ENCODE data around the gene ASPHD1. TPM values are rescaled to one million over a fixed set of nuclear protein-coding genes. Genes with fewer than 3 reads are reported as not detected.

Gene ASPHD1
- total RNA-seq, 4 donors from 2014 or later = 0.90 to 5.7 (median 3.9) TPM

DNA sequence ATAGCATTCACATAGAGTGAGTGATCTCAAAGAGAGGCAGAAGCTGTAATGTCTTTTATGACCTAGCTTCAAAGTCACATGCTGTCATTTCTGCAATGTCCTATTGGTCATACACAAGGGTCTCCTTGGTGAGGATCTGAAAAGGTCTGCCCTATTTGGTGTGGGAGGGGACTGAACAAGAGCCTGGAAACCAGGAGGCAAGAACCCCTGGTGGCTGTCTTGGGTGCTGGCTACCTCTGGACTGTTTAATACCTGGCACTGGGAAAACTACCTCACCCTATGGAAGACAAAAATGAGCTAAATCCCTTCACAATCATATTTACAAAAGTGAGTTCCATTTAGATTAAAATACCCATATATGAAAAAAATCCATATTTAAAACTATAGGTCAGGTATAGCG, 16.7 kb downstream of the ASPHD1 start:
- H3K9me3 ChIP-seq = no peaks in the 10 kb centered on the region
- peaks cover 0 to 1% (median 0%) of the 10 kb centered on the region in 4 donors for H3K4me1 ChIP-seq
- no peaks in the 10 kb centered on the region for H3K27me3 ChIP-seq
- TF ChIP-seq, protein P1, sequence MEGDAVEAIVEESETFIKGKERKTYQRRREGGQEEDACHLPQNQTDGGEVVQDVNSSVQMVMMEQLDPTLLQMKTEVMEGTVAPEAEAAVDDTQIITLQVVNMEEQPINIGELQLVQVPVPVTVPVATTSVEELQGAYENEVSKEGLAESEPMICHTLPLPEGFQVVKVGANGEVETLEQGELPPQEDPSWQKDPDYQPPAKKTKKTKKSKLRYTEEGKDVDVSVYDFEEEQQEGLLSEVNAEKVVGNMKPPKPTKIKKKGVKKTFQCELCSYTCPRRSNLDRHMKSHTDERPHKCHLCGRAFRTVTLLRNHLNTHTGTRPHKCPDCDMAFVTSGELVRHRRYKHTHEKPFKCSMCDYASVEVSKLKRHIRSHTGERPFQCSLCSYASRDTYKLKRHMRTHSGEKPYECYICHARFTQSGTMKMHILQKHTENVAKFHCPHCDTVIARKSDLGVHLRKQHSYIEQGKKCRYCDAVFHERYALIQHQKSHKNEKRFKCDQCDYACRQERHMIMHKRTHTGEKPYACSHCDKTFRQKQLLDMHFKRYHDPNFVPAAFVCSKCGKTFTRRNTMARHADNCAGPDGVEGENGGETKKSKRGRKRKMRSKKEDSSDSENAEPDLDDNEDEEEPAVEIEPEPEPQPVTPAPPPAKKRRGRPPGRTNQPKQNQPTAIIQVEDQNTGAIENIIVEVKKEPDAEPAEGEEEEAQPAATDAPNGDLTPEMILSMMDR (IDR thresholded peaks at IDR 0.05) = no peak
- no peak for TF ChIP-seq POLR2A (IDR thresholded peaks at IDR 0.05)
- TF ChIP-seq EP300 (IDR thresholded peaks at IDR 0.05) = no peak
- H3K27ac ChIP-seq = no peak overlapping the region
- WGBS, 2 donors = 96 to 100% methylated on average over 1 of the region's 1 CpG
- no peak overlapping the region for H3K4me3 ChIP-seq
- no peak for DNase-seq (ENCODE audit: low spot score in 2 of 2)
- peaks cover 0 to 72% (median 12%) of the 10 kb centered on the region in 3 donors for H3K36me3 ChIP-seq

DNA sequence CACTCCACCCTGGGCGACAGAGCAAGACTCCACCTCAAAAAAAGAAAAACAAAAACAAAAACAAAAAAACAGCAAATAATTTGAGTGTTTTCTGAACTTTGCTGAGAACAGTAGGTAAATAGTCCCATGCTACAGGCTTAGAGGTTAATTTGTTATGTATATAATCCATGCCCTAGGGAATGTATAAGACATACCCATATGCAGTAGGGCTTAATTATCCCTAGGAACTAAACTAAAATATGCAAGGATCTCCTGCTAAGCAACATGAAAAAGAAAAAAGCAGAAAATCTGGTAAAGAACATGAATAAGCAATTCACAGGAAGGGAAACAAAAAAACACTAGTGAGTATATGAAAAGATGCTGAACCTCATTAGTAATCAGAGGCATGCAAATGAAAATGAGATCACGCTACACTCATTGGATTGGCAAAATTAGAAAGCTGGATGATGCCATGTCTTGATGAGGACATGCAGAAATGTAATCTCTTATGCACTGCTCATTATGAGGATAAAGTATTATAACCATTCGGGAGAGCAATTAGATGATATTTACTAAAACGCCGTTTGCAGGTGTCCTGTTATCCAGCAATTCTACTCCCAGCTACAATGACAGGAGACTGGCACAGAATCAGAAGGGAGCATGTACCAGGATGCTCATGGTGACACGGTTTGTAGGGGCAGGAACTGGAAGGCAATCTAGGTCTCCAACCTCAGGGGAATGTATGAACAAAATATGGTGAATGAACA, 20.2 kb downstream of the ASPHD1 start:
- Histone ChIP-seq H3K4me3 (no peak overlapping the region), H3K4me1 (peaks cover 0 to 26% (median 7%) of the 10 kb centered on the region in 4 donors), H3K27ac (no peak overlapping the region), H3K27me3 (no peaks in the 10 kb centered on the region), H3K9me3 (no peaks in the 10 kb centered on the region), H3K36me3 (peaks cover 0 to 63% (median 21%) of the 10 kb centered on the region in 3 donors)
- no peak for DNase-seq (ENCODE audit: low spot score in 2 of 2)
- WGBS, 2 donors = 78 to 80% methylated on average over 6 of the region's 6 CpGs
- TF ChIP-seq POLR2A (IDR thresholded peaks at IDR 0.05) (no peak), EP300 (IDR thresholded peaks at IDR 0.05) (no peak)
- TF ChIP-seq, protein P1 (IDR thresholded peaks at IDR 0.05) = no peak

GRCh38 chr16:29921034-29921385, 20.7 kb downstream of the ASPHD1 start:
- H3K9me3 ChIP-seq = no peaks in the 10 kb centered on the region
- no peaks in the 10 kb centered on the region for H3K27me3 ChIP-seq
- peak overlapping the region in 1 of 4 donors; percentile 36 for H3K27ac ChIP-seq
- peaks cover 0 to 26% (median 8%) of the 10 kb centered on the region in 4 donors for H3K4me1 ChIP-seq
- WGBS, 2 donors = 51 to 62% methylated on average over 3 of the region's 3 CpGs
- DNase-seq (ENCODE audit: low spot score in 2 of 2) = no peak
- peaks cover 0 to 63% (median 21%) of the 10 kb centered on the region in 3 donors for H3K36me3 ChIP-seq
- TF ChIP-seq, protein P1 (IDR thresholded peaks at IDR 0.05) = no peak
- no peak overlapping the region for H3K4me3 ChIP-seq

- Histone ChIP-seq H3K27ac (no peak overlapping the region), H3K27me3 (no peaks in the 10 kb centered on the region), H3K4me3 (no peak overlapping the region), H3K36me3 (peaks cover 0 to 53% (median 21%) of the 10 kb centered on the region in 3 donors), H3K9me3 (no peaks in the 10 kb centered on the region), H3K4me1 (peaks cover 0 to 34% (median 15%) of the 10 kb centered on the region in 4 donors)
- TF ChIP-seq, protein P1 (IDR thresholded peaks at IDR 0.05) = no peak
- no peak for TF ChIP-seq POLR2A (IDR thresholded peaks at IDR 0.05)
- no peak for TF ChIP-seq EP300 (IDR thresholded peaks at IDR 0.05)
- WGBS, 2 donors = 71 to 84% methylated on average over 2 of the region's 2 CpGs
- no peak for DNase-seq (ENCODE audit: low spot score in 2 of 2)
These were observed 22.0 kb downstream of the ASPHD1 start for GRCh38 chr16:29922326-29922725.

DNA sequence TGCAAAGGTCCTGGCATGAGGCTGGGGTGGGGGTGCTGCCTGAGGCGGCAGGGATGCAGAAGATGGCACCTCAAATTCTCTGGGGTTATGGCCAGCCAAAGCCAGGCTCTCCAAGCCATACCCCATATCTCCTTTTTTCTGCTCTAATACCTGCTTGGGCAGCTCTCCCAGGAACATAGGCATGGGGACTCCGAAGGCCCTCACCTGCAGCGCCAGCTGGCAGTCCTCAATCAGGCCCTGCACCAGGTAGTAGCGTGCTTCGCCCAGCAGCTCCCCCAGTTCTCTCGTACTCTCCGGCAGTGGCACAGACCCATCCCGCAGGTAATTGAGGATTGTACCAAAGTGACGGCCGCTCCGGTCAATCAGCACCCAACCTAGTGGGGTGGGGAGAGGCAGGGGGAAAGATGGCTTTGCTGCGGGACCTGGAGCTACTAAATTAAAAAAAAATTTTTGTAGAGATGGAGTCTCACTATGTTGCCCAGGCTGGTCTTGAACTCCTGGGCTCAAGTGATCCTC, 22.8 kb downstream of the ASPHD1 start:
- Histone ChIP-seq H3K4me1 (peaks cover 0 to 39% (median 19%) of the 10 kb centered on the region in 4 donors), H3K9me3 (no peaks in the 10 kb centered on the region), H3K27ac (no peak overlapping the region), H3K36me3 (peaks cover 0 to 49% (median 21%) of the 10 kb centered on the region in 3 donors), H3K4me3 (no peak overlapping the region), H3K27me3 (no peaks in the 10 kb centered on the region)
- no peak for TF ChIP-seq EP300 (IDR thresholded peaks at IDR 0.05)
- no peak for TF ChIP-seq POLR2A (IDR thresholded peaks at IDR 0.05)
- TF ChIP-seq, protein P1 (IDR thresholded peaks at IDR 0.05) = no peak
- 93 to 95% methylated on average over 12 of the region's 12 CpGs for WGBS, 2 donors
- DNase-seq (ENCODE audit: low spot score in 2 of 2) = no peak
